ENCODE results near the gene DNAJC10.

DNAJC10 gene

DNA sequence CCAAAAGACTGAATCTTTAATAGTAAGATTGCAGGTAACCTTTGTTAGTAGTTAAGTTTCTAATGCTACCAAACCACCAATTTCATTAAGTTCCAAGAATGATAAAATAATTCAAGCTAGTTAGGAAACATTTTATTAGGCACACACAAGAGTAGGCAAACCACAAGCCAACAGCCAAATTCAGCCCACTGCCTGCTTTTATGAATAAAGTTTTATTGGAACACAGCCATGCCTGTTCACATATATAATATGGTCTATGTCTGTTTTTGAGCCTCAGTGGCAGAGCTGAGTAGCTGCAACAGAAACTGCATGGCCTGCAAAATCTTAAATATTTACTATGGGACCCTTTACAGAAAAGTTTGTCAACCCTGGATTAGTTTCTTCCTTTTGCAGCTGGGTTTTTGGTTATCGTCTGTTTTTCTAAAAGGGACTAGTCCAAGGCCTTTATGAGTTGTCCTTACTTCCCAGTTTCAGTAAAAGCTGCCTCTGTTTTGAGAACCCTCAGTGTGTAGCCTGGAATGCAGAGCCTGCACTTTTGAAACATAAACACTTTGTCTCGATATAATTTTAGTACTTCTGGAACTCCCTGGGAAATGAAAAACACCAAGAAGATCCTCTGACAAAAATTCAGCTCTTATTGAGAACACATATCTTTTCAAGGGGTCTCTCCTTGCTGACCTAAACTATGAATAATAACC, 111.3 kb downstream of the DNAJC10 start:
- H3K4me1 ChIP-seq (ENCODE audit: low read depth, poor library complexity, severe bottlenecking), result no peaks in the 10 kb centered on the region
- H3K27ac ChIP-seq, result no peak overlapping the region
- no peak overlapping the region for H3K9ac ChIP-seq
- H3K79me2 ChIP-seq (ENCODE audit: insufficient read depth, low read depth), result no peaks in the 10 kb centered on the region
- TF ChIP-seq CTCF (conservative IDR thresholded peaks at IDR 0.05; ENCODE audit: low read depth, low read length), result no peak
- H2AFZ ChIP-seq (ENCODE audit: low read depth), result no peak overlapping the region
- H3K4me2 ChIP-seq, result no peak overlapping the region
- no peaks in the 10 kb centered on the region for H4K20me1 ChIP-seq (ENCODE audit: insufficient read depth)
- no peak overlapping the region for H3K4me3 ChIP-seq (IDR thresholded peaks at IDR 0.05; ENCODE audit: insufficient read depth, low read depth, low read length)
- no peaks in the 10 kb centered on the region for H3K36me3 ChIP-seq (ENCODE audit: insufficient read depth)
- no peaks in the 10 kb centered on the region for H3K27me3 ChIP-seq (ENCODE audit: insufficient read depth, low read depth)

GRCh38 chr2:182831101-182831500, 115.0 kb downstream of the DNAJC10 start:
- Histone ChIP-seq H3K27ac (no peak overlapping the region), H2AFZ (ENCODE audit: low read depth) (no peak overlapping the region), H3K36me3 (ENCODE audit: insufficient read depth) (no peaks in the 10 kb centered on the region), H3K9ac (no peak overlapping the region), H3K4me2 (no peak overlapping the region), H4K20me1 (ENCODE audit: insufficient read depth) (no peaks in the 10 kb centered on the region), H3K27me3 (ENCODE audit: insufficient read depth, low read depth) (no peaks in the 10 kb centered on the region), H3K79me2 (ENCODE audit: insufficient read depth, low read depth) (no peaks in the 10 kb centered on the region), H3K4me3 (IDR thresholded peaks at IDR 0.05; ENCODE audit: insufficient read depth, low read depth, low read length) (no peak overlapping the region), H3K4me1 (ENCODE audit: low read depth, poor library complexity, severe bottlenecking) (no peaks in the 10 kb centered on the region)
- TF ChIP-seq CTCF (conservative IDR thresholded peaks at IDR 0.05; ENCODE audit: low read depth, low read length), result no peak

DNA sequence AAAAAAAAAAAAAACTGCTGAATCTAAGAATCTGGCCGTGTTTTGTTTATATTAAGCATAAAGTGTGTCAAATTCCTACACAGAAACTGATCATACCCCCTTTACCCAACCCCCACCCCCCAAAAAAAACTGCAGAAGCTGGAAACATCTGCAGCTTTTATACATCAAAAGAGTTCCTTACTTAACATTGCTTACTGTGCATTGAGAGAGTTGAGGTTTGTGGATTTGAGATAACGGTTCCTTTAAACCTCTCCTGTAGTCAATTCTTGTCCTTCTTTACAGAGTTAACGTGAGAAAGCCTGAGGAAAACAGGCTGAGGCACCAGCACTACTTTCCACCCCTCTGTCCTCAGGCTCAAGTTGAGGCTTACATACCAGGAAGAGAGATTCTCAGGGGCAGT, 115.9 kb downstream of the DNAJC10 start:
- no peak overlapping the region for H3K9ac ChIP-seq
- no peak for TF ChIP-seq CTCF (conservative IDR thresholded peaks at IDR 0.05; ENCODE audit: low read depth, low read length)
- H2AFZ ChIP-seq (ENCODE audit: low read depth), result no peak overlapping the region
- H3K36me3 ChIP-seq (ENCODE audit: insufficient read depth), result no peaks in the 10 kb centered on the region
- H3K27ac ChIP-seq, result no peak overlapping the region
- H3K79me2 ChIP-seq (ENCODE audit: insufficient read depth, low read depth), result no peaks in the 10 kb centered on the region
- no peaks in the 10 kb centered on the region for H3K27me3 ChIP-seq (ENCODE audit: insufficient read depth, low read depth)
- H3K4me1 ChIP-seq (ENCODE audit: low read depth, poor library complexity, severe bottlenecking), result no peaks in the 10 kb centered on the region
- H4K20me1 ChIP-seq (ENCODE audit: insufficient read depth), result no peaks in the 10 kb centered on the region
- no peak overlapping the region for H3K4me3 ChIP-seq (IDR thresholded peaks at IDR 0.05; ENCODE audit: insufficient read depth, low read depth, low read length)
- H3K4me2 ChIP-seq, result no peak overlapping the region

DNA sequence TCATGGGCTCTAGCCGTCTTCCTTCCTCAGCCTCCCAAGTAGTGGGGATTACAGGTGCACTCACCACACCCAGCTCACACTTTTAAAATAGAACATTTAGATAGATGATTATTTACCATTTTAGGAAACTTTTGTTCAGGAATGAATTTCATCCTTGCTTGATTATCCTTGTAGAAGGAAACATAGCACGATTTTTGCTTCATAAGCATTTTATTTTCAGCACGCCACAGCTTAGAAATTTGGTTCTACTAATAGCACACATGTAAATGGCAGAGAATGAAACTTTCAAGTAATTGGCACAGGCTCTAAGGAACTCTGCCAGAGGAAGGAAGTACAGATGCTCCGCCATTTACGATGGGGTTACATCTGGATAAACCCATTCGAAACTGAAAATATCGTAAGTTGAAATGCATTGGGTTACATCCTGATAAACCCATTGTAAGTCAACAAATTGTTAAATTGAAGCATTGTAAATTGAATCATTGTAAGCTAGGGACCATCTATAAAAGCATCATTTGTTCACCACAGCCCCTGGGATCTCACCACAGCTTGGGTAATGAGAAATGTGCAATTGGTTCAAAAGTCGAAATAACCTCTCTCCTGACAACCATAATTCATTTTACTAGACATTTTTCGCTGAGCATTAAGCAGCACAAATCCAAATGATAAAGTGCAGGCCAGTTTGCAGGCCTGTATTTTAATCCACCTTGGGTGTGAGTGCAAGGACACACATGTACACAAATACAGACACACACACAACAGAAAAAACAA, 117.2 kb downstream of the DNAJC10 start:
- Histone ChIP-seq H3K4me3 (IDR thresholded peaks at IDR 0.05; ENCODE audit: insufficient read depth, low read depth, low read length) (no peak overlapping the region), H3K36me3 (ENCODE audit: insufficient read depth) (no peaks in the 10 kb centered on the region), H3K79me2 (ENCODE audit: insufficient read depth, low read depth) (no peaks in the 10 kb centered on the region), H3K4me2 (no peak overlapping the region), H3K27ac (no peak overlapping the region), H3K27me3 (ENCODE audit: insufficient read depth, low read depth) (no peaks in the 10 kb centered on the region), H3K9ac (no peak overlapping the region), H3K4me1 (ENCODE audit: low read depth, poor library complexity, severe bottlenecking) (no peaks in the 10 kb centered on the region), H2AFZ (ENCODE audit: low read depth) (no peak overlapping the region), H4K20me1 (ENCODE audit: insufficient read depth) (no peaks in the 10 kb centered on the region)
- TF ChIP-seq CTCF (conservative IDR thresholded peaks at IDR 0.05; ENCODE audit: low read depth, low read length), result no peak

All from KMS-11 (cell line).